Activated T-cell treated with anti-CD3 and anti-CD28 coated beads, Interleukin-2, amount 50 U/mL, for 72 hours (primary cell): ENCODE data around the gene RTBDN. TPM values are rescaled to one million over a fixed set of nuclear protein-coding genes. Genes with fewer than 3 reads are reported as not detected.

Source experiments
- ATAC-seq, 2 donors: fragments of 150-1000 bp; cut with Tn5 transposase; replicated peaks in 1 of 2; 2 replicates each; pipeline ENCODE4 v1.10.0; 2021; ENCODE audit warnings: moderate library complexity in 2 of 2, mild to moderate bottlenecking in 1 of 2
- DNase-seq, 2 donors: peaks; one replicate each; pipeline ENCODE4 v3.0.0; 2021 to 2022; ENCODE audit warnings: mixed read lengths in 1 of 2
- H3K27ac Mint-ChIP-seq: one replicate; pipeline ENCODE4 v1.8.0; 2022; ENCODE audit warnings: mild to moderate bottlenecking, moderate library complexity, mixed read lengths
- H3K27me3 Mint-ChIP-seq: one replicate; pipeline ENCODE4 v1.8.0; 2022; ENCODE audit warnings: low read depth, mixed read lengths
- H3K36me3 Mint-ChIP-seq, 2 donors: one replicate each; pipeline ENCODE4 v1.8.0; 2022; ENCODE audit warnings: mixed read lengths in 2 of 2, mild to moderate bottlenecking in 1 of 2; ENCODE audit not compliant: insufficient read depth in 2 of 2
- H3K4me1 Mint-ChIP-seq: one replicate; pipeline ENCODE4 v1.8.0; 2022; ENCODE audit warnings: low read depth, mixed read lengths
- H3K4me3 Mint-ChIP-seq, 2 donors: one replicate each; pipeline ENCODE4 v1.8.0; 2022; ENCODE audit warnings: mild to moderate bottlenecking in 2 of 2, mixed read lengths in 2 of 2, moderate library complexity in 2 of 2
- H3K9me3 Mint-ChIP-seq, 2 donors: one replicate each; pipeline ENCODE4 v1.8.0; 2022; ENCODE audit warnings: mixed read lengths in 2 of 2
- total RNA-seq, 2 donors: library from RNA; stranded (reverse); gene quantifications; one replicate each; pipeline ENCODE4 v1.2.3, GENCODE V29; 2022

RTBDN gene
- total RNA-seq, 2 donors from 2014 or later: not detected

DNA sequence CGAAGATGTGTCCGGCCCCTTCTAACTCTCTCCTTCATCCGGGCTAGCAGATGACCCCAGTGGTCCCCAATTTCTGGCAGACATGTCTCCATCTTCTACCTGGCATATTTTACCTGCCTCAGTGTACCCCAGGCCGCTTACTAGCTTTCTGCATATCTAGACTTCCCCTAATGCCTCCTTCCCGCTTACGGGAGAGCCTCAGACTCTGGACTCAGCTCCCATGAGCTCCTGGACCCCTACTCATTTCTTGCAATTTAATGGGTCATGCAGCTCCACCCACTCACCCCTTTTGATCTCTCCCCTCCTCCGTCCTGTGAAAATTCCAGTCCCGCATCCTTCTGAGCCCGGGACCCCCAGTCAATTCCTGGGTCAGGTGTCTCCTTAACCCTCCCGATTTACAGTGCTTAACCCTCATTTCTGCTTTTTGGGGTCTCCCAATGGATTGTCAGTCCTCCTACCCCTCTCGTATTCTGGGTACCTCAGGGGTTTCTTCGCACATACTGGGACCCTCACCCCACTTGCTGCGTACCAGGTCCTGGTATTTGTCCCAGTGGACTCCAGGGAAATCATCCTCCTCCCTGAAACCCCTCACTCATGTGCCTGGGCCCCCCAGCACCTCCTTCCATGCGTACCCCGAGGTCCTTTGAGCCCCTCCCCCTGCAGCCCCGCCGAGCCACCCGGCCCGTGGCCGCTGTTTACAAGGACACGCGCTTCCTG lies 43.6 kb downstream of the RTBDN start:
- Mint-ChIP-seq H3K4me1 (peaks cover 36% of the 10 kb centered on the region), H3K27ac (peak overlapping the region; percentile 90), H3K27me3 (no peaks in the 10 kb centered on the region), H3K9me3 (no peaks in the 10 kb centered on the region), H3K4me3 (peak overlapping the region; percentile 94 to 98), H3K36me3 (peaks cover 9 to 13% of the 10 kb centered on the region in 2 donors)
- no peak for ATAC-seq
- DNase-seq: no peak

DNA sequence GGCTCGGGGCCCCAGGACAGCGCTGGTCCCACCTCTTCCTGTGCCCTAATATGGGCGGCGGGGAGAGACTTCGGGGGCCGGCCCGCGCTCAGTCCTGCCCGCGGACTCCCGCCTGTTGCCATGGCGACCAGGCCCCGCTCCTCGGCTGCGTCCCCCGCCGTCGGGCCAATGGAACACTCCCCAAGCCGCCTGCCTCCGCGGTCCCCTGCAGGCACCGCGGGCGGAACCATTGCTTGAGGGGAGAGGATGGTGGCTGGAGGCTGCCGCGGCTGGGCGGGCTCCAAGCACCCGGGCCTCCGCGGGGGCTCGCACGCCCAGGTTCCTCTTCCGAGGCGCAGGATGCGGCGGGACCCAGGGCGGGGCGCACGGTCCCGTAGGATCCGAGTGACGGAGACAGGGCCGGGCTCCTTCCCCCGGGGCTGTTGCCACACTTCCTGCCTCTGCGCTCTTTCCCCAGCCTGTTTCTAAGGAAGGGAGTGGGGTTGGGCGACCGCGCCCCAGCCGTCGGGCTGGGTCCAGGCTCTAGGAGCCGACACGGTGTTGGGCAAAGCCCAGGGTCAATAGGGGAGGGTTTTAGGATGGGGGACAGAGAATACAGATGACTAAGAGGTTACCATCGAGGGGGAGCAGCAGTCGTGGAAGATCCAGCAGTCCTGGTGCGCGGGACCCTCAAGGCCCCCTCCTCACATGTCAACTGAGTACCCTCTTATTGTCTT lies 44.3 kb downstream of the RTBDN start:
- peaks cover 28% of the 10 kb centered on the region for H3K4me1 Mint-ChIP-seq
- peak overlapping the region; percentile 90 for H3K27ac Mint-ChIP-seq
- DNase-seq (peak; percentile 99 to 100), ATAC-seq (peak; percentile 52)
- H3K4me3 Mint-ChIP-seq: peak overlapping the region; percentile 94 to 98
- no peaks in the 10 kb centered on the region for H3K9me3 Mint-ChIP-seq
- H3K27me3 Mint-ChIP-seq: no peaks in the 10 kb centered on the region
- H3K36me3 Mint-ChIP-seq: peaks cover 9 to 13% of the 10 kb centered on the region in 2 donors

DNA sequence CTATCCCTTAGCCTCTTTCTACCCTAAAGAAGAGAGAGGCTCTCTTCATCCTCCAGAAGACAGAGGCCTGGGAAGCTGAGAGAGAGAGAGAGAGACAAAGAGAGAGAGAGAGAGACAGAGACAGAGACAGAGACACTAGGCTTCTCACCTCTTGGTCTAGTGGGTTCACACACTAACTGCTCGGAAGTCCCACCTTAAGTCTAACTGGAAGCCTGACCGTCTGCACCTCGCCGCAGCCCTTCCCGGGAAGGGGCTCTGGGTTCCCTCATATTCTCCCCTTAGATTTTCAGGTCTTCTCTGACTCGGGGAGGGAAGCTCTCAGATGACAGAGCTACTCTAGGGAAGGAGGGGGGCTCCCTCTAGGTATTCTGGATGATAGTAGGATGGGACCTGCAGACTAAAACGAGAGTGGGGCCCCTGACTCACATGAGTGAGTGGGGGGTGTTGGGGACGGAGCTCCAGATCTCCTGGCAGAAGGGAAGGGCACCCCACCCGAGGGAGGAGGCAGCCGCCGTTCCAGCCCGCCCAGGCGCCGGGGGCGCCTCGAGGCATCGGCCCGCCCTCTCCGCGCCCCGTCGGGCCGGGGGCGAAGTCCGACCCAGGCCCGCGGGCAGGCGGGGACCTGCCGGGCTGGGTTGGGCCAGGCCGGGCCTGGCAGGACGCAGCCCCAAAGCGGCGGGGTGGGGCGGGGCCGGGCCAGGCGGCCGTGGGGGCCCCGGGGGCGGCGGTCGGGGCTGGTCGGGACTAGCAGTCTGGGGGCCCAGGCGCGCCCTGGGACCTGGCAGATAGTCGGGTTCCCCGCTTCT lies 45.1 kb downstream of the RTBDN start:
- Mint-ChIP-seq H3K4me1 (peaks cover 21% of the 10 kb centered on the region), H3K36me3 (peaks cover 9 to 13% of the 10 kb centered on the region in 2 donors), H3K27me3 (no peaks in the 10 kb centered on the region), H3K9me3 (no peaks in the 10 kb centered on the region), H3K27ac (peak overlapping the region; percentile 97), H3K4me3 (peak overlapping the region; percentile 96 to 98)
- DNase-seq: peak in 1 of 2 donors; percentile 58
- ATAC-seq: no peak

DNA sequence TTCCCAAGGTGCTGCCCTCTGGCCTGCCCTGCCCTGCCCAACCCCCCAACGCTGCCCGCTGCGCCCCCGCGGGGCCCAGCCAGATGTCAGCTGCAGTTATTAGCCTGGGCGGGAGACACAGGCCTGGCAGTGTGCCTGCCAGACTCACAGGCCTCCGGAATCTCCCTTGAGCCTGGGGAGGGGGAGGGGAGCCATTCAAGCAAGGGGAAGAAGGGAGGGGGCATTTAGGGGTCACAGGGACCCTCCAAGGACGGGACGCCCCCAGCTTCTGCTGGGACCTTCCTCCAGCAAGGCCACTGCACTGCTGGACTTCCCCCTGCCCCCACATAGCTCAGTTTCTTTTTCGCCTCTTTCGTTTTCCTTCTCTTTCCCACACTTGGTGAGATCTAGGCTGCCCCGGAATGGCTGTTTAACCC lies 45.7 kb downstream of the RTBDN start:
- Mint-ChIP-seq H3K4me3 (peak overlapping the region; percentile 92 to 96), H3K9me3 (no peaks in the 10 kb centered on the region), H3K36me3 (peaks cover 9% of the 10 kb centered on the region in 2 donors), H3K4me1 (peaks cover 17% of the 10 kb centered on the region), H3K27ac (peak overlapping the region; percentile 97), H3K27me3 (no peaks in the 10 kb centered on the region)
- ATAC-seq (no peak), DNase-seq (peak; percentile 57 to 63)

DNA sequence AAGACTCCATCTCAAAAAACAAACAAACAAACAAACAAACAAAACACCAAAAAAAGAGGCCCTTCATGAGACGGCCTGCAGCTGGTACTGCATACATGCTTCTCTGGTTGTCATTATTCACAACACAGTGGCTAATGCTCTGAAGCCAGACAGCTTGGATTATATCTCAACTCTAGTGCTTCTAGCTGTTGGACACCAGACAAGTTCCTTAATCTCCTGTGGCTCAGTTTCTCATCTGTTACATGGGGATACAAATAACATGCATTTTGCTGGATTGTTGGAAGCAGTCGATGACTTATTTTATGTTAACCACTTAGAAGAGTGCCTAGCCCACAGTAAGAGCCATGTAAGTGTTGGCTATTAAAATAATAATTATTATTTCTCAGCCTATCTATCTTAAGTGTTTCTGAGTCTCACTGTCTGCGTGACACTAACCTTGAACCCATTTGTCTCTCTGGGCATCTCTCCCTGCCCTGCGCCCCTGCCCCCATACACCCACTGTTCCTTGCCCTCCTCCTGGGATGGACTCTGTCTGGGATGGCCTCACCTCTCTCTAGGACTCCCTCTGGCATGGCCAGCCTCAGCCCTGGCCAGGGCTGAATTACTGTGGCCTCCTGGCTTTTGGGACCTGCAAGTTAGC lies 46.2 kb downstream of the RTBDN start:
- Mint-ChIP-seq H3K4me3 (peak overlapping the region; percentile 92 to 96), H3K36me3 (peaks cover 7 to 8% of the 10 kb centered on the region in 2 donors), H3K27me3 (no peaks in the 10 kb centered on the region), H3K27ac (no peak overlapping the region), H3K4me1 (peaks cover 17% of the 10 kb centered on the region), H3K9me3 (no peaks in the 10 kb centered on the region)
- no peak for DNase-seq
- ATAC-seq: no peak

DNA sequence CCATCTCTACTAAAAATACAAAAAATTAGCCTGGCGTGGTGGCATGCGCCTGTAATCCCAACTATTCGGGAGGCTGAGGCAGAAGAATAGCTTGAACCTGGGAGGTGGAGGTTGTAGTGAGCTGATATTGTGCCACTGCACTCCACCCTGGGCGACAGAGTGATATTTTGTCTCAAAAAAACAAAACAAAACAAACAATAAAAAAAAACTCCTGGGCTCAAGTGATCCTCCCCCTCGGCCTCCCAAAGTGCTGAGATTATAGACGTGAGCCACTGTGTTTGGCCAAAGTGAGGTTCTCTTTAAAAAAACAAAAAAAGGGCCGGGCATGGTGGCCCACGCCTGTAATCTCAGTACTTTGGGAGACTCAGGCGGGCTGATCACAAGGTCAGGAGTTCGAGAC lies 46.9 kb downstream of the RTBDN start:
- no peaks in the 10 kb centered on the region for H3K9me3 Mint-ChIP-seq
- no peak overlapping the region for H3K27ac Mint-ChIP-seq
- no peak overlapping the region for H3K4me3 Mint-ChIP-seq

DNA sequence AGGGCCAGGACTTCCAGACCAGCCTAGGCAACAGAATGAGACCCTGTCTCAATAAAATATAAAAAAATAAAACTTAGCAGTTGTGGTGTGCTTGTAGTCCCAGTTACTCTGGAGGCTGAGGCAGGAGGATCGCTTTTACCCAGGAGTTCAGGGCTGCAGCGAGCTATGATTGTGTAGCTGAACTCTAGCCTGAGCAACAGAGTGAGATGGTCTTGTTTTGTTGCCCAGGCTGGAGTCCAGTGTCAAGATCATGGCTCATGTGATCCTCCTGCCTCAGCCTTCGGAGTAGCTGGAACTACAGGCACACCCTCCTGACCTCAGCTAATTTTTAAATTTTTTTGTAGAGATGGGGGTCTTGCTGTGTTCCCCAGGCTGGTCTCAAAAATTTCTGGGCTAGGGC lies 47.4 kb downstream of the RTBDN start:
- Mint-ChIP-seq H3K4me3 (peak overlapping the region in 1 of 2 donors; percentile 41), H3K36me3 (peaks cover 5 to 7% of the 10 kb centered on the region in 2 donors), H3K9me3 (no peaks in the 10 kb centered on the region), H3K27ac (no peak overlapping the region), H3K4me1 (peaks cover 21% of the 10 kb centered on the region), H3K27me3 (no peaks in the 10 kb centered on the region)
- DNase-seq (no peak), ATAC-seq (no peak)

More for the DNA sequence above, 46.9 kb downstream of the RTBDN start:
- no peak for ATAC-seq
- peaks cover 17% of the 10 kb centered on the region for H3K4me1 Mint-ChIP-seq
- peaks cover 5 to 7% of the 10 kb centered on the region in 2 donors for H3K36me3 Mint-ChIP-seq
- no peak for DNase-seq
- no peaks in the 10 kb centered on the region for H3K27me3 Mint-ChIP-seq

DNA sequence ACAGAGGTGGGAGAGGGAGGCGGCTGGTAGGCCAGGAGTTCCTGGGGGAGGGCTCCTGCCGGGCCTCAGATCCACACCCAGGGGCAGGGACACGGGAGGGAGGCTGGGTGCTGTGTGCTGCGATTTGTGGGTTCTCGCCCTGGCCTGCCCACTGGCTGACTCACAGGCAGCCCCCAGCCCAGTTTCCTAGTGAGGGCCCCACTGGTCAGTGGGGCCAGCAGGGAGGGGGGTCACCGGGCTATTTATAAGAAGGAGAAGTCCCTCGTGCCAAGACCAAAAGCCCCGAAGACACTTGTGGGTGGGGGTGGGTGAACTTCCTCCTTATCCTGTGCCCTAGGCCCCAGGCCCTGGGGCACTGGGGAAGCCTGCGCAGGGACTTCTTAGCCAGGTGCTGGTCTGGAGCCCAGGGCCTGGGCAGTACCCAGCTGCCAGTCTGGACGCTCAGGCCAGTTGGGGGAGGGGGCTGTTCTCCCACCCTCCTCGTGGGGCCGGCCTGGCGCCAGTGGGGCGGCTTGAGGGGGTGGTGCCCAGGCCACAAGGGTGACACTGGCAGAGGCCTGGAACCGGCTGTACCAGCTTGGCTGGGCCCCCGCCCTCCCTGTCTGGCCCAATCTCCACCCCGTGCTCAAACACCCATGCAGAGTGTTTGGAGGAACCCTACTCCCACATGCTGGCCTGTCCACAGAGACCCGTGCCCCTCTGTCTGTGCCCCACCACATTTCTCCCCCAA lies 48.1 kb downstream of the RTBDN start:
- Mint-ChIP-seq H3K4me1 (peaks cover 27% of the 10 kb centered on the region), H3K4me3 (peak overlapping the region in 1 of 2 donors; percentile 41), H3K27me3 (no peaks in the 10 kb centered on the region), H3K36me3 (peaks cover 4 to 5% of the 10 kb centered on the region in 2 donors), H3K9me3 (no peaks in the 10 kb centered on the region), H3K27ac (no peak overlapping the region)
- peak in 1 of 2 donors; percentile 17 for DNase-seq
- ATAC-seq: no peak

DNA sequence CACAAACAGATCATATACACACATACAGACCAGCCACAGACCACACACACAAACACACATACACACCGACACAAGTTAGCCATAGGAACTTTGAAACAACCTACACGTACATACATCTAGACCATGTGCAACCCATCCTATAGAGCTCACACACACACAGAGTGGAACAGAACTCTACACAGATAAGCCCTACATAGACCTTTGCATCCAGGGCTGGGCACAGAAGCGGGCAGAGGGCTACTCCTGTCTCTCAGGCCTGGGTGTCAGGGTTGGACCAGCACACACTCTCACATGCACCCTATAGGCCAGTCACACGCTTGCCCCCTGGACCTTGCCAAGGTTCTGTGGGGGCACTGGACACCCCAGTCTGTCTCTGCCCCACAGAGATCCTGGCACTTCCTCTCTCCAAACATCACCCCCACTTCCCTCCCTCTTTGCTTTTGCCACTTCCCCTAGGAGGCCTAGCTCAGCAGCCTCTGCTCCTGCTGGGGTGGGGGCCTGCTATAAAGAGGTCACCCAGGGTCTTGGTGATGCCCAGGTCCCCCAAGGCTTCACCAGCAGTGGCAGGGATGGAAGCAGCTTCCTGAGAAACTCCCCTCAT lies 48.8 kb downstream of the RTBDN start:
- H3K4me1 Mint-ChIP-seq: peaks cover 28% of the 10 kb centered on the region
- no peak overlapping the region for H3K4me3 Mint-ChIP-seq
- no peaks in the 10 kb centered on the region for H3K36me3 Mint-ChIP-seq
- DNase-seq (peak in 1 of 2 donors; percentile 19), ATAC-seq (no peak)
- no peaks in the 10 kb centered on the region for H3K9me3 Mint-ChIP-seq
- no peaks in the 10 kb centered on the region for H3K27me3 Mint-ChIP-seq
- no peak overlapping the region for H3K27ac Mint-ChIP-seq

DNA sequence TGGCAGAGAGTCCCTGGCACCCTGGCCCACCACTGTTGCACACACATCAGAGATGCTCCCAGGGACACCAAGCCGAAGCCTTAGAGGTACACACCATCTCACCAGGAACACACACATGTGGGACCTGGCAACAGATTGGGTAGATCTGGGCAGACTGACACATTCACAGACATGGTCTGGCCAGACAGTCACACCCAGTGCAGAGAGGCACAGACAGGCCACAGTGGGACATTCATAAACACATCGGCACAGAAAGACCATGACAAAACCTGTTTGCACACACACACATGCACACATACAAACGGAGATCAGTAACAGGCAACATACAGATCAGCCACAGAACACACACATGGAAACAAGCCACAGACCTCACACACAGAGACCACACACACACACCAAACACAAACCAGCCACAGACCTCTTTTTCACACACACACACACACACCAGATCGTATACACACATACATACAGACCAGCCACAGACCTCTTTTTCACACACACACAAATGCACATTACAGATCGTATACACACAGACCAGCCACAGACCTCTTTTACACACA lies 49.4 kb downstream of the RTBDN start:
- DNase-seq: peak; percentile 54 to 58
- Mint-ChIP-seq H3K4me1 (peaks cover 33% of the 10 kb centered on the region), H3K27me3 (no peaks in the 10 kb centered on the region), H3K4me3 (no peak overlapping the region), H3K36me3 (no peaks in the 10 kb centered on the region), H3K9me3 (no peaks in the 10 kb centered on the region), H3K27ac (no peak overlapping the region)
- ATAC-seq: peak; percentile 3 to 4

DNA sequence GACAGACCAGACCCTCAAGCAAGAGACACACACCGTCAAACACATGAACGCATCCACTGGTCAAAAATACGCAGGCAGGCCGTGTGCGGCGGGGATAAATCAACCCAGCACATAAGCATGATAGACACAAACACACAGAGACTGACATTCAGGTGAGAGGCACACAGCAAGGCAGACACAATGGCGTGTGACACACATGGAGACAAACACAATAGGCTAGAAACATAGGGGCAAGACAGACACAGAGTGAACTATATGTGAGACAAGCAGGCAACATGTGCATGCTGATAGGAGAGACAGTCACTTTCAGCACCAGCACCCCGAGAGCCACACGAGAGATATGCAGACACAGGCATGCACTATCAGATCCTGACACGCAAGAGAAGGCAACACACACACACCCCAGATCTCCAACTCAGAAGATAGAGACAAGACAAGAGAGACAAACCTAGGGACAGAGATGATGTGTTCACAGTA lies 49.9 kb downstream of the RTBDN start:
- peaks cover 38% of the 10 kb centered on the region for H3K4me1 Mint-ChIP-seq
- peak; percentile 44 for DNase-seq
- peak; percentile 1 to 4 for ATAC-seq
- no peaks in the 10 kb centered on the region for H3K36me3 Mint-ChIP-seq
- no peak overlapping the region for H3K4me3 Mint-ChIP-seq
- no peaks in the 10 kb centered on the region for H3K9me3 Mint-ChIP-seq
- no peak overlapping the region for H3K27ac Mint-ChIP-seq
- no peaks in the 10 kb centered on the region for H3K27me3 Mint-ChIP-seq
